ENCODE measurements around the gene GTF3C1.
"Not testable (repeated sequence)": the region's sequence is repeated elsewhere in the genome, so short reads cannot be mapped to it uniquely, and the experiment has no call there.

GTF3C1 gene

DNA sequence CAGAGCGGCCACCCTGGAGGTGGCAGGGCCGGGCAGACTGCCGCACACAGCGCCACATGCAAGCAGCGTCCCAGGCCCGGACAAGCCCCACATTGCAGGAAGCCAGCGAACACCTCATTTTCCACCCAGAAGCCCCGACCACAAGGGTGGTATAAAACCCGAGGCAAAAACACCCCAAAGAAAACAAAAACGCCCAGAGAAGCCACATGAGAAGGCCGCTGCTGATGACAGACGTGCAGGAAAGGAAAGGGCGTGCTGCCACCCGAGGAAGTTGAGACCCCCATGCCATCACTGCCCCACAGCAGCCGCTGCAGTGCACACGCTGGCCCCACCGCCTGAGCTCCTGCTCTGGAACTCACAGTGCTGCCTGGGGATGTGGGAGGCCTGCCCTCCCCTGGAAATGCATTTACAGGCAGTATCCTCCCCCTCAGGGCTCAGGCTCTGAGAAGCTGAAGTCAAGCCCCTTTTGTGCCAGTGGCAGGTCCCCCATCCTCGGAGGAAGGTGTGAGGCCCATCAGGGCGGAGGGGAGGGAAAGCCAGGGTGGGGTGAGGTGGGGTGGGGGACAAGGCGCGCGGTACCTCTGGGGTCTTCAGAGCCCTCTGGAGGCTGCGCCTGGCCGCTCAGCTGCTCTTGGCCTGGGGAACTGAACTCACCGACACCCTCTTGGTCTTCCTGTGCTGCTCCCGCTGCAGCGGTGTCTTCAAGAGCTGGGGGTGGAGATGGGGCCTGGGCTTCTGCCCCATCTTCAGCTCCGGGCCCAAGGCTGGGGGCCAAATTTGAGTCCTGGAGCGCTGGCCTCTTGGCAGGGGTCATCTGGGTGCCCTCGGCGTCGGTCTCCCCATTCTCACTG is 85.7 kb downstream of the GTF3C1 start:
- no peak for DNase-seq (ENCODE audit: low read depth in 2 of 2)

DNA sequence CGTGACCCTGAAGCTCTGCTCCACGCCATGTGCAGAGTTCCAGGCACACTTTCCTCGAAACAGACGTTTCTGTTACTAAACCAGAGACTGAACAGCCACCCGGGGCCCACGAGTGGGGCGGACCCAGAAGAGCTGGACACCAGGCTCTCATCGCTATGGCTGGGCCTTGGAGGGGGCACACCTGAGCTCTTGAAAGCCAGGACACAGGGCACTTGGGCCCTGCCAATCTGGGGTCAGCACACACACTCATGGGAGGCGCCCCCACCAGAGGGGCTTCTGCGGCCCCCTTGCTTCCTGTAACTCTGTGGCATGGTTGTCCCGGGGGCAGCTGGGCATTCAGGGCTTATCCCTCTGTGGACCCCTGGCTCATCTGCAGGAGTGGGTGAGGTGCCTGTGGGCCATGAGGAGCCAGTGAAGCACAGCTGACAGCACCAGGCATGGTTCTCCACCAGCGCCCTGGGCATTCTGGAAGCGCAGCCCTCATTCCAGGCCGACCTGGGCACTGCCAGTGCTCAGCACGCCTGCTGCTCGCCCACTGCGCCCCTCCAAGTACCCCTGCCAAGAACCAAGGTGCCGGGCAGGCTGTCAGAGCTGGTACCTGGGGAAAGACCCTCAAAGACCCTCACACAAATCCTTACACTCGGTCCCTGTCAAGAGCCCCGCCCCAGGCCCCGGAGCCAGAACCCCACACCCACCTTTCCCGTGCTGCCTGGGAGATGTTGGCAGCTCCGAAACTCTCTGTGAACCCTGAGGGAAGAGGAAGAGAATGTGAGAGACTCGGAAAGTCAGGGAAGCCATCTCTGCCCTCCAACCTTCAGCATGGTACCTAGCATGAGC is 86.6 kb downstream of the GTF3C1 start:
- no peak for DNase-seq (ENCODE audit: low read depth in 2 of 2)

- no peak for DNase-seq (ENCODE audit: low read depth in 2 of 2)
Measured at GRCh38 chr16:27462200-27462845, 87.4 kb downstream of the GTF3C1 start.

DNA sequence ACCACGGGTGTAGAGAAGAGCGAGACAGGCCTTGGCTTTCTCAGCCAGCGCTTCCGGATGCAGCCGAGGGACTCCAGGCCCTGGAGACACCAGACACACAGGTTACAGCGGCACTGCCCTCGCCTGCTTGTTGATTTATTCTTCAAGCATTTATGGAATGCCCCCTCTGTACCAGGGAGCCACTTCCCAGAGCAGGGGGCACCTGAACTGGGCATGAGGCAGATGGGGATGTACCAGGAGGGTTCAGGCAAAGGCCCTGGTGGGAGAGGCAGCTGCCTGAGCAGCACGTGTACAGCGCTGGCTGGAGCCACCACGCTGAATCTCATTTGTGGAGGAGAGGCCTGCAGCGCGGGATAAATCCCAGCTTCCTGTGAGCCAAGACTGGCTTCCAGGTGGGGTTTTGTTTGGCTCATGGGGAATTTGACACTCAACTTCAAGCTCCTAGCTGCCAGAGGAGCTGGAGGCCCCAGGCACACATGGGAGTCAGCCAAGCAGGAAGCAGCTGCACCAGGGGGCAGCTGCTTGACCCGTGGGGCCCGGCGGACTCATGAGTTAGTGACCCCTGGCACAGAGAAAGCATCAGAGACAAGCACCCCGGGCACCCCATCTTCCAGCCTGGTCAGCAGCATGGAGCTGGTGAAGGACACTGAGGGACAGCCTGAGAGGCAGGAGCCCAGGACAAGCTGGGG is 88.1 kb downstream of the GTF3C1 start:
- DNase-seq (ENCODE audit: low read depth in 2 of 2) = no peak

- DNase-seq (ENCODE audit: low read depth in 2 of 2) = no peak
Measured at GRCh38 chr16:27460663-27461482, 88.8 kb downstream of the GTF3C1 start.

GRCh38 chr16:27460213-27460612 is 89.5 kb downstream of the GTF3C1 start:
- no peak for DNase-seq (ENCODE audit: low read depth in 2 of 2)

GRCh38 chr16:27458987-27459688 is 90.6 kb downstream of the GTF3C1 start:
- no peak for DNase-seq (ENCODE audit: low read depth in 2 of 2)

- DNase-seq (ENCODE audit: low read depth in 2 of 2) = no peak
Measured at GRCh38 chr16:27458258-27458657, 91.5 kb downstream of the GTF3C1 start.

DNA sequence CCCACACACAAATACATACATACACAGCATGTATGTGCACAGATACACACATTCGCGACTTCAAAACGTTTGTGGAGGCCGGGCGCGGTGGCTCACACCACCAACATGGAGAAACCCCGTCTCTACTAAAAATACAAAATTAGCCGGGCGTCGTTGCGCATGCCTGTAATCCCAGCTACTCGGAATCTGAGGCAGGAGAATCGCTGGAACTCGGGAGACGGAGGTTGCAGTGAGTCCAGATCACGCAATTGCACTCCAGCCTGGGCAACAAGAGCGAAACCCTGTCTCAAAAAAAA is 92.2 kb downstream of the GTF3C1 start:
- DNase-seq (ENCODE audit: low read depth in 2 of 2) = not testable (repeated sequence)

DNA sequence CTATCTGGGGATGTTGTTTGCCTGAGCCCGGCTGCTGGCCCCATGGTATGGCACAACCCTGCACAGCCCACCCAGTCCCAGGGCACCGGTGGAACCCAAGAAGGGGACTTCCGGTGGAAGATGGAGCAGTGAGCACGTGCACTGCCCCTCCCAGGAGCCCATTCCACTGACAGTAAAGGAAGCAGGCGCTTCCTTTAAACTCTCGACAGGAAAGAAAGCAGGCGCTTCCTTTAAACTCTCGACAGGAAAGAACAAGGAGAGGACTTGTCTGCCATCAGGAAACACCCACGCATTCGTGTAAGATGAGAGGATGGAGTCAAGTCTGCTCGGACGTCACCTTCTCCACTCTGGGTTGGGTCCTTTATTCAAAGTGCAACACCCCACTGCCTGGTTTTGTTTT is 94.0 kb downstream of the GTF3C1 start:
- no peak for DNase-seq (ENCODE audit: low read depth in 2 of 2)

- DNase-seq (ENCODE audit: low read depth in 2 of 2) = no peak
Measured at GRCh38 chr16:27453494-27453825, 96.3 kb downstream of the GTF3C1 start.

- DNase-seq (ENCODE audit: low read depth in 2 of 2) = no peak
Measured at GRCh38 chr16:27452569-27453493, 96.9 kb downstream of the GTF3C1 start.

GRCh38 chr16:27450196-27450549 is 99.5 kb downstream of the GTF3C1 start:
- no peak for DNase-seq (ENCODE audit: low read depth in 2 of 2)

- DNase-seq (ENCODE audit: low read depth in 2 of 2) = peak; percentile 48 to 65
Measured at GRCh38 chr16:27449434-27450195, 100.1 kb downstream of the GTF3C1 start.

- DNase-seq (ENCODE audit: low read depth in 2 of 2) = no peak
Measured at GRCh38 chr16:27448532-27449433, 100.9 kb downstream of the GTF3C1 start.

DNA sequence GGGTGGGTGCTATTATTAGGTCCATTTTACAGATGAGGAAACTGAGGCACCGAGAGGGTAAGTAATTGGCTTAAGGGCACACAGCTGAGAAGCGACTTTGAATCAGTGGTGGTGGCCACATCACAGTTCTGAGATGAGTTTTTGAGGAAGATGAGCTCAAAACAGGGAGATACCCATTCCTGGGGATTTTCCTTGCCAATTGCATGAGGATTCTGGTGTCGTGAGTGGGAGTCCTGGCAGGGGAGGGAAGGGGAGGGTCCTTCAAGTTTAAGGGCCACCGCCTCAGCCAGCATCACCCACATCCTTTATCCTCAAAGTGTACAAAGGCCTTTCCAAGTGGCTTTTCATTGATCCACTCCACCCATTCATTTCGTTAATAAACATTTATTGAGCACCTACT is 102.4 kb downstream of the GTF3C1 start:
- DNase-seq (ENCODE audit: low read depth in 2 of 2) = no peak

GRCh38 chr16:27446721-27447120 is 103.0 kb downstream of the GTF3C1 start:
- DNase-seq (ENCODE audit: low read depth in 2 of 2) = no peak
